Stimulated activated naive CD8-positive, alpha-beta T cell treated with anti-CD3 and anti-CD28 coated beads, Interleukin-15, Interleukin-2, amounts not matched to agents 100 ng/mL and 50 ng/mL, for 24 hours (primary cell): ENCODE measurements around the gene ANKFY1.
"Not testable (repeated sequence)": the region's sequence is repeated elsewhere in the genome, so short reads cannot be mapped to it uniquely, and the experiment has no call there.

ENCODE experiments used
- H3K27ac Mint-ChIP-seq: one replicate; pipeline ENCODE4 v1.8.0; 2021; ENCODE audit warnings: mild to moderate bottlenecking, mixed read lengths
- H3K27me3 Mint-ChIP-seq: one replicate; pipeline ENCODE4 v1.8.0; 2021; ENCODE audit warnings: mixed read lengths
- H3K36me3 Mint-ChIP-seq: one replicate; pipeline ENCODE4 v1.8.0; 2021; ENCODE audit warnings: low read depth, mixed read lengths
- H3K4me1 Mint-ChIP-seq: one replicate; pipeline ENCODE4 v1.8.0; 2021; ENCODE audit warnings: low read depth, mixed read lengths
- H3K4me3 Mint-ChIP-seq: one replicate; pipeline ENCODE4 v1.8.0; 2021; ENCODE audit warnings: mild to moderate bottlenecking, mixed read lengths
- H3K9me3 Mint-ChIP-seq: one replicate; pipeline ENCODE4 v1.8.0; 2021; ENCODE audit warnings: mixed read lengths

Gene ANKFY1

DNA sequence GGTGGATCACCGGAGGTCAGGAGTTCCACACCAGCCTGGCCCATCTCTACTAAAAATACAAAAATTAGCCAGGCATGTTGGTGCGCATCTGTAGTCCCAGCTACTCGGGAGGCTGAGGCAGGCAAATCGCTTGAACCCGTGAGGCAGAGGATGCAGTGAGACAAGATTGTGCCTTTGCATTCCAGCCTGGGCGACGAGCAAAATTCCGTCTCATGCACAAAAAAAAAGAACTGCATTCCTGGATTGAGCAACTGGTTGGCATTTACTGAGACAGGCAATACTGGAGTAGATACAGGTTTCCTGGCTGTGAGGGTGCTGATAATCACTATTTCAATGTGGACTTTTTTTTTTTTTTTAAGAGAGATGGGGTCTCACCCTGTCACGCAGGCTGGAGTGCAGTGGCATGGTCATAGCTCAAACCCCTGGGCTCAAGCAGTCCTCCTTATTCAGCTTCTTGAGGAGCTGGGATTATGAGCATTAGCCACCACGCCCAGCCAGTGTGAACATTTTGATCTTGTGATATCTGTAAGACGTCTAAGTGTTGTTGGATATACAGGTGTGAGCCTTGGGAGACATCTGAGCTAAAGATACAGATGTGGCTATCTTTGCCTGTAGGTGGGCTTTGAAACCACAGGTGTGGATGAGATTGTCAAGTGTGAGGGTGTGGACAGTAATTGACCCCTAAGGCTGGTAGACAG is 115.0 kb downstream of the ANKFY1 start:
- Mint-ChIP-seq H3K36me3 (peaks cover 8% of the 10 kb centered on the region), H3K27me3 (no peaks in the 10 kb centered on the region), H3K4me3 (no peak overlapping the region), H3K27ac (no peak overlapping the region), H3K9me3 (no peaks in the 10 kb centered on the region), H3K4me1 (peaks cover 8% of the 10 kb centered on the region)

DNA sequence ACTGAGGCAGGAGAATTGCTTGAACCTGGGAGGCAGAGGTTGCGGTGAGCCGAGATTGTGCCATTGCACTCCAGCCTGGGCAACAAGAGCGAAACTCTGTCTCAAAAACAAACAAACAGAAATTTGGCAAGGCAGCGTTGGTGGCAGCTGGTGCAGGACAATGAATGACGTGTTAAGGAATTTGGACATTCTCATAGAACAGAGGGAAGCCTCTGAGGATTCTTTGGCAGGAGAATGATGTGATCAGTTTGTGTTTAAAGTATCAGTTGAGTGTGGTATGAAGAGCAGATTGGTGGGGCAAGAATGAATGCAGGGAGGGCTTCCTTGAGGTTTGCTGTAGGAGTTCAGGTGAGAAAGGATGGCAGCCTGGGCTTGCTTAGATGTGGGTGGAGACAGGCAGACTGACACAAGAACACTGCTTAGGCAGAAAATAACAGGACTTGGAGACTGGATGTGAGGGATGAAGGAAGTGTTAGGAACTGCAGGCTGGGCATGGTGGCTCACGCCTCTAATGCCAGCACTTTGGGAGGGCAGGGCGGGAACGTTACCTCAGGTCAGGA is 115.9 kb downstream of the ANKFY1 start:
- H3K27ac Mint-ChIP-seq, result peak overlapping the region; percentile 32
- peaks cover 8% of the 10 kb centered on the region for H3K4me1 Mint-ChIP-seq
- H3K36me3 Mint-ChIP-seq, result peaks cover 5% of the 10 kb centered on the region
- H3K4me3 Mint-ChIP-seq, result no peak overlapping the region
- H3K9me3 Mint-ChIP-seq, result no peaks in the 10 kb centered on the region
- no peaks in the 10 kb centered on the region for H3K27me3 Mint-ChIP-seq

DNA sequence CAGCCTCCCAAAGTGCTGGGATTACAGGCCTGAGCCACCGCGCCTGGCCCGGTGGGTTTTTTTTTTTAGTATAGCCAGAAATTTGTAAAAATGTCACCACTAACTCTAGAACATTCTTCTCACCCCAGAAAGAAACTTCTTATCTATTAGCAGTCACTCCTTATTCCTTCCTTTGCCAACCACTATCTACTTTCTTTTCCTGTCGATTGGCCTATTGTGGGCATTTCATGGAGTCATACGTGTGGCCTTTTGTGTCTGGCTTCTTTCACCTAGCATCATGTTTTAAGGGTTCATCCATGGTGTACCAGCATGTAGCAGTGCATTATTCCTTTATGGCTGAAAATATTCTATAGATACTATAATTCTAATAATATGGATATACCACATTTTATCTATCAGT is 117.1 kb downstream of the ANKFY1 start:
- Mint-ChIP-seq H3K4me3 (no peak overlapping the region), H3K9me3 (no peaks in the 10 kb centered on the region), H3K4me1 (peaks cover 13% of the 10 kb centered on the region), H3K36me3 (peaks cover 5% of the 10 kb centered on the region), H3K27me3 (no peaks in the 10 kb centered on the region), H3K27ac (no peak overlapping the region)

DNA sequence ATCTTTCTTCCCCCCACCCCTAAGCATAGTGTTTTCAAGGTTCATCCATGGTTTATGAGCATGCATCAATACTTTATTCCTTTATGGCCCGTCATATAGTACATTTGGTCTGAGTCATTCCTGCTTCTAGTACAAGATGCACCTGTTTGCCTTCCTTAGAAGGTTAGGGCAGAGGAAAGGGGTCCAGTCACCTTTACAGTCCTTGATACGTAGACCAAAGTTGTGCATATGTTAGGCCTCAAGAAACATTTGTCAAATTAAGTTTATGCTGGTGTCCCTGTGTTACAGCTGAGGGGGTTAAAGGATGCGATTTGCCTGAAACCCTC is 119.4 kb downstream of the ANKFY1 start:
- H3K4me3 Mint-ChIP-seq, result peak overlapping the region; percentile 96
- H3K27ac Mint-ChIP-seq, result peak overlapping the region; percentile 99
- no peaks in the 10 kb centered on the region for H3K9me3 Mint-ChIP-seq
- H3K27me3 Mint-ChIP-seq, result no peaks in the 10 kb centered on the region
- peaks cover 9% of the 10 kb centered on the region for H3K36me3 Mint-ChIP-seq
- peaks cover 33% of the 10 kb centered on the region for H3K4me1 Mint-ChIP-seq

DNA sequence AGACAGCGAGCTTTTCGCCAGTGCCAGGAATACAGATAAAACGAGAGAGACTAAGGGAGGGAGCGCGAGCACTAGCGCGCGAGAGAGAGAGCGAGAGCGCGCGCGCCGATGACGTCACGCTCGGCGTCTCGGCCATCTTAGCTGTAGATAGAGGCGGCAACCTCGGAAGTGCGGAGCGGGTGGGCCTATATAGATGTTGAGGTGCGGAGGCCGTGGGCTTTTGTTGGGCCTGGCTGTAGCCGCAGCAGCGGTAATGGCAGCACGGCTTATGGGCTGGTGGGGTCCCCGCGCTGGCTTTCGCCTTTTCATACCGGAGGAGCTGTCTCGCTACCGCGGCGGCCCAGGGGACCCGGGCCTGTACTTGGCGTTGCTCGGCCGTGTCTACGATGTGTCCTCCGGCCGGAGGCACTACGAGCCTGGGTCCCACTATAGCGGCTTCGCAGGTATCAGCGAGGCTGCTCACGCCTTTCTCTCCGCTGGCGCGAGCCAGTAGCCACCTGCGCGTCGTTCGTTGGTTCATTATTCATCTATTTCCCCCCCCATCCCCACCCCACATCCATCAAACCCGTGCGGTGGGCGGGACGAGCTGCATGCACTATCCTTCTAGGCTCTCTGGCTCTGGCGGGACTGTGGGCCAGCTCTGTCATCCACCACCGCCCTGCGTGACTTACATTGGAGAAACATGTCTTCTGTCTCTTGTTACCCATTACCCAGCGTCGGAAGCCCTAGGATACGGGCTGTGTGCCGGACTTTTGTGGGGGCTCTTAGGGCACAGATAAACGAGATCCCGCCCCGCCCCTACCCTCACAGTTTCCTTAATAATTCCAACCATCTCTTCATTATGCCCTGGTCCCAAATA is 120.0 kb downstream of the ANKFY1 start:
- peaks cover 10% of the 10 kb centered on the region for H3K36me3 Mint-ChIP-seq

DNA sequence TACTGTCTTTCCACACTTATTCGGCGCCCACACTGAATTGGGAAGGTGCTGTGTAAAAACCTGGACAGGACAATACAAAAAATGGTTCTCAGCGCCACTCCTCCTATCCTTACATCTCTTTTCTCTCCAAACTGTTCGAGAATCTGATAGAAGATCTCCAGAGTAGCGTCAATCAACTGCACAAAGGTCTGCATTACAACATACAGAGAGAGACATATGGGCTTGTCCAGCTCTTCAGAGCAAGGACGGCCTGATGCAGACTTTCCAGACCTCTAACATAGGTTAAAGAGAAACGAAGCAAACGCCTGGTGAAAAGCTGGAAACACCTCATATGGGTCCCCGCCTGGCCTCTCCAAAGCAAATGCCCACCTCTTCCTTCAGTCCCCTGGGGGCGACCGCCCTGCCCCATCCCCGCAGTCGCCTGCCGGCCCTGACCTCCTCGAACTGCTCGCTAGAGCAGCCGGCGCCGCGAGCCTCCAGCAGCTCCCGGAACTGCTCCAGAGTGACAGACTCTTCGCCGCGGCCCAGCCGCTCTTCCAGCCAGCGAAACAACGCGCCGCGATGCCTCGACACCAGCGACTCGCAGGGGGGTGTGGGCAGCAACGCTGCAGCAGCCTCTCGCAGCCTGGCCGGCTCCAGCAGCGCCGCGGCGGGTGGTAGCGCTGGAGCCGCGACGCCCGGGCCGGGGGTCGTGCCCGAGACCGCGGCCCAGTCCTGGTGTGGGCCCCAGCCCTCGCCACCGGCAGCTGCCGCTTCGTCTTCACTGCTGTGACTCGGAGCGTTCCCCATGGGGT is 121.5 kb downstream of the ANKFY1 start:
- Mint-ChIP-seq H3K4me1 (peaks cover 52% of the 10 kb centered on the region), H3K4me3 (peak overlapping the region; percentile 96), H3K27me3 (no peaks in the 10 kb centered on the region), H3K36me3 (peaks cover 10% of the 10 kb centered on the region), H3K9me3 (no peaks in the 10 kb centered on the region), H3K27ac (peak overlapping the region; percentile 58)

More for the DNA sequence above, 120.0 kb downstream of the ANKFY1 start:
- no peaks in the 10 kb centered on the region for H3K27me3 Mint-ChIP-seq
- H3K4me3 Mint-ChIP-seq, result peak overlapping the region; percentile 96
- no peaks in the 10 kb centered on the region for H3K9me3 Mint-ChIP-seq
- peaks cover 39% of the 10 kb centered on the region for H3K4me1 Mint-ChIP-seq
- H3K27ac Mint-ChIP-seq, result peak overlapping the region; percentile 99

DNA sequence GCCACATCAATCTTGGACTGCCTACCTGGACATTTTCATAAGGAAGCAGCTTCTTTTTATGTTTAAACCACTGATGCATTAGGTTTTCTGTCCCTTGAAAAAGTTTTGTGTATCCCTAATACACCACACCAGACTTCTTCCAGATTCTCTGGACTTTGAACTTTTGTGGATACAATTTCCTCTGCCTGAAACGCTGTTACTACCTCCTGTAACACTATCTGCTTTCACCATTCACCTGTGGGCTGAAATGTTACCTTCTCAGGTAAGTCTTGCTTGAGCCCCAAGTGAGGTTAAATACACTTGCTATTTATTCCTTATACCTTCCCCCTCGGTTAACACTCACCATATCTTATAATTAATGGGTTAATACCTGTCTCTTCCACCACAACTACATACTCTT is 123.7 kb downstream of the ANKFY1 start:
- Mint-ChIP-seq H3K9me3 (no peaks in the 10 kb centered on the region), H3K36me3 (peaks cover 13% of the 10 kb centered on the region), H3K4me3 (no peak overlapping the region), H3K4me1 (peaks cover 63% of the 10 kb centered on the region), H3K27ac (no peak overlapping the region), H3K27me3 (no peaks in the 10 kb centered on the region)

DNA sequence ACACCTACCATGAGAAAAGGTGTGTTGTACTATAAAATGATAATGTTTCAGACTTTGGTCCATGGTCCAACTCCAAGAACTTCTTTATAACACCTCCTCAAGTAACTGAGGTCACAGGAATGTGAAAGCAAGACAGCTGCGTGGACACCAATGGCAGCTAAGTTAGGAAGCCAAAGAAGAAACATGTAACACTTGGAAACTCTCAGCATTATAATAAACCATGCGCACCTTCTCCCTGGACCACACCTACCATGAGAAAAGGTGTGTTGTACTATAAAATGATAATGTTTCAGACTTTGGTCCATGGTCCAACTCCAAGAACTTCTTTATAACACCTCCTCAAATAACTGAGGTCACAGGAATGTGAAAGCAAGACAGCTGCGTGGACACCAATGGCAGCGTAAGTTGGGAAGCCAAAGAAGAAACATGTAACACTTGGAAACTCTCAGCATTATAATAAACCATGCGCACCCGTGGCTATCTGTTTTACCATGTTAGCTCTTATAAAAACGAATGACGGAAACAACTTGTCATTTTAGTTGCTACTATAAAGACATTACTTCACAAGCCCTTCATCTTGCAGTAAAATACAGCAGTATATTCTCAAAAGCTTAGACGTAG is 124.8 kb downstream of the ANKFY1 start:
- not testable (repeated sequence) for H3K27ac Mint-ChIP-seq, H3K9me3 Mint-ChIP-seq, H3K27me3 Mint-ChIP-seq, H3K4me3 Mint-ChIP-seq
- Mint-ChIP-seq H3K36me3 (peaks cover 13% of the 10 kb centered on the region), H3K4me1 (peaks cover 62% of the 10 kb centered on the region)

DNA sequence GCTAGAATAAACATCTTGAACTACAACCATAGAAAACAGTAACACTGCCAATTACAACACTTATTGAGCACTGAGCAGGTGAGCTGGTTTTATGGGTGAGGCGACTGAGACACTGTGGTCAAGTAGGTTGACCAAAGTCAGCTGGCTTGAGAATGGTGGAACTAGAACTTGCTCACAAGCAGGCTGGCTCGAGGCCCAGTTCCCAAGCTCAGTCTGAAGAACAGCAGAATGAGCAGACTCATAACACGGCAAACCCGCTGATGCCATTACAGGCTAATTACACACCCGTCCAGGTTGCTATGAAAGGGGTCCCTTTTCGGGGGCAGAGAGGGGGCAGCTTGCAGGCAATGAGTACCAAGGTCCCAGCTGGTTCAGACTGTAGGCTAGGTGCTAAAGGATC is 127.4 kb downstream of the ANKFY1 start:
- peak overlapping the region; percentile 23 for H3K27ac Mint-ChIP-seq
- no peaks in the 10 kb centered on the region for H3K9me3 Mint-ChIP-seq
- H3K4me1 Mint-ChIP-seq, result peaks cover 57% of the 10 kb centered on the region
- H3K27me3 Mint-ChIP-seq, result no peaks in the 10 kb centered on the region
- no peak overlapping the region for H3K4me3 Mint-ChIP-seq
- H3K36me3 Mint-ChIP-seq, result peaks cover 13% of the 10 kb centered on the region

DNA sequence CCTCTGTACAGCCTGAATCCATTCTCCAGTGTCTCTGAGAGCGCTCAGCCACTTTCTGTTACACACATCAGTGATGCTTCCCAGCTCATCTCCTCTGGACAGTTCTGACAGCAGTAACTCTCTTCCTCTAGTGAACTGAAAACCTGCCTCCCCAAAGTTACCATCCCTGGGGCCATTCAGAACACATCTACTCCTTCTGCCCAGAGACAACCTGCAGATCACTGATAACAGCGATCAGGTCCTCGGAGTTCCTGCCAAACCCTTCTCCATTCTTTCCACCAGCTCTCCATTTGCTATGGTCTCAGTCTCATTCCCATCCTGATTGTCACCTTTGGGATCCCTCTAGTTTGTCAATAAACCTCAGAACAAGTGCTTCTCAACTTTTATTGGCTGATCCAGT is 128.3 kb downstream of the ANKFY1 start:
- Mint-ChIP-seq H3K27me3 (no peaks in the 10 kb centered on the region), H3K4me3 (no peak overlapping the region), H3K9me3 (no peaks in the 10 kb centered on the region), H3K27ac (peak overlapping the region; percentile 74), H3K4me1 (peaks cover 57% of the 10 kb centered on the region), H3K36me3 (peaks cover 19% of the 10 kb centered on the region)

DNA sequence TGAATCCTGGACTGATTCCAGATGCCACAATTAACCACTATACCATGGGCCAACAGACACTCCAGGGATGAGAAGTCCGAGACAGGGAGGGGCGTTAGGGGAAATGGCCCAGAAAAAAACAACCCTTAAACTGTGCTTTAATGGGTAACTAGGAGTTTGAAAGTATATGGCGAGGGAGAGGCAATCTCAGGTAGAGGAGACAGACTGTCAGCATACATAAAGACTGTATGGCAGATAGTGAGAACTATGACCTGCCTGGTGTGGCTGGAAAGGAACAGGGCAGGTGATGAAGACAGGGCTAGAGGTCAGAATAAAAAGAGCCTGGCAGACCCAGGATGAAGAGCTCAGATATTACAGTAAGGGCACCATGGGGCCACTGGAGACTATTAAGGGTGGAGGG is 129.1 kb downstream of the ANKFY1 start:
- H3K27me3 Mint-ChIP-seq, result no peaks in the 10 kb centered on the region
- H3K36me3 Mint-ChIP-seq, result peaks cover 20% of the 10 kb centered on the region
- H3K4me1 Mint-ChIP-seq, result peaks cover 53% of the 10 kb centered on the region
- H3K9me3 Mint-ChIP-seq, result no peaks in the 10 kb centered on the region
- H3K4me3 Mint-ChIP-seq, result no peak overlapping the region
- no peak overlapping the region for H3K27ac Mint-ChIP-seq

DNA sequence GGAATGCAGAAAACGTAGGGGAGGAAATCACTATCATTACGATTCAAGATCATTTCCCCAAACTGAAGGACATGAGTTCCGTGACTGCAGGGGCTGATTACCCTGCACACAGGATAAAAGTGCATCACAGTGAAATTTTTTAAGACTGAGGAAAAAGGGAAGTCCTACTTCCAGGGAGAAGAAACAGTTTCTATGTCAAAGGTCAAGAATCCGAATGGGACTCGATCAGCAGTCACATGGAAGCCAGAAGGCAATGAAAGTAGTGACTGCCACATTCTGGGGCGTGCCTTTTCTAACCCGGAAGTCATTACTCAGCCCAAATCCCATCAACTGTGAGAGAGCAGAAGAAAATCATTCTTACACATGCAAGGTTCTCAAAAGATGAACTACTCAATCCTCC is 133.1 kb downstream of the ANKFY1 start:
- Mint-ChIP-seq H3K27ac (no peak overlapping the region), H3K27me3 (no peaks in the 10 kb centered on the region), H3K36me3 (peaks cover 26% of the 10 kb centered on the region), H3K9me3 (no peaks in the 10 kb centered on the region), H3K4me3 (no peak overlapping the region), H3K4me1 (peaks cover 48% of the 10 kb centered on the region)

DNA sequence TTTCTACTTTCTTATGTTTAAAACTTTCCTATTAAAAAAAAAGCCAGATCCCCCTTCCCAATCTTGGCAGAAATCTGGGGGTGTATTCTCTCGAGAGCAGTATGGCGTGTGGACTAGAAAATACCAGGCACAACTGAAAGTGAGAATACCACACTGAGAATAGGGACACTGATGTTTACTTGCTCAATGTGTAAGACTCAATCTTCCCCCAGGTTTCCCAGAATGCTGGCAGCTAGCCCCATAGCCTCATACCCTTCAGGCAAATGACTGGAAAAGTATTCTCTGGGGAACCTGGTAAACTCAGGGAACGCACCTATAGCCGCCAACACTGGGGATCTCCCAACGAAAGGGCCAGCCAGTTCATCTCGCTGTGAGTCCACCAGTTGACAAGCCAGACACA is 136.2 kb downstream of the ANKFY1 start:
- Mint-ChIP-seq H3K27me3 (no peaks in the 10 kb centered on the region), H3K4me1 (peaks cover 43% of the 10 kb centered on the region), H3K27ac (no peak overlapping the region), H3K9me3 (no peaks in the 10 kb centered on the region), H3K4me3 (no peak overlapping the region), H3K36me3 (peaks cover 44% of the 10 kb centered on the region)

DNA sequence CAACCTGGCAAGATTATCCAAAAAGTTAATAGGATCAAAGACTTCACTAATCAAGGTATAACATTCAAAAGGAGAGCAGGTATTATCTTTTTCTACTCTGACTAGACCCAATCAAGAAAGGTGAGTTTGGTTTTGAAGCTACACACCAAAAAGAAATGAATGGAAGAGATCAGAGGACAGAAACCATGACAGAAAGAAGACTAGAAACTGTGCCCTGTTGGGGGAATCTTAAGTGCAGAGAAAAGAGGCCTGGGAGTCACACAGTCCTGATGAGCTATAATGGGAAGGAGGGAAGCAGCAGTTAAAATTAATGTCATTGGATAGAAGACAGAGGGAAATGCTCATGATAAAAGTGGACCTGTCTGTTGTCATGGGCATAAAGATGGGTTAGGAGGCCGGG is 138.2 kb downstream of the ANKFY1 start:
- no peak overlapping the region for H3K4me3 Mint-ChIP-seq
- peaks cover 43% of the 10 kb centered on the region for H3K36me3 Mint-ChIP-seq
- H3K4me1 Mint-ChIP-seq, result peaks cover 35% of the 10 kb centered on the region
- no peaks in the 10 kb centered on the region for H3K27me3 Mint-ChIP-seq
- H3K27ac Mint-ChIP-seq, result peak overlapping the region; percentile 64
- no peaks in the 10 kb centered on the region for H3K9me3 Mint-ChIP-seq
